ENCODE measurements around the gene PLAAT4. TPM values are rescaled to one million over a fixed set of nuclear protein-coding genes. Genes with fewer than 3 reads are reported as not detected.
A peak's percentile ranks its signal among the peaks of the same experiment; 100 is the strongest.

PLAAT4 gene
- total and polyA plus RNA-seq, 2 experiments from 2014 or later: 0.69 to 4.6 TPM

GRCh38 chr11:63552921-63553320 lies 16.3 kb downstream of the PLAAT4 start:
- Mint-ChIP-seq H3K9me3 (peaks cover 9% of the 10 kb centered on the region; the same call in 2 of the 3 replicates), H3K4me3 (no peak overlapping the region; the same call in 2 of the 3 replicates), H3K4me1 (peaks cover 18% of the 10 kb centered on the region), H3K27me3 (ENCODE audit: insufficient read depth, low read depth, poor library complexity) (peaks cover 18% of the 10 kb centered on the region), H3K27ac (no peak overlapping the region), H3K36me3 (ENCODE audit: low read depth) (peaks cover 4% of the 10 kb centered on the region; the same call in 2 of the 3 replicates)
- TF ChIP-seq EZH2 (IDR thresholded peaks at IDR 0.05; ENCODE audit: low read depth, unreplicated experiment) (no peak), CREB1 (CRISPR knock-in tag; IDR thresholded peaks at IDR 0.05; ENCODE audit: low read depth) (no peak), JUNB (IDR thresholded peaks at IDR 0.05; ENCODE audit: unreplicated experiment) (no peak), POLR2AphosphoS5 (IDR thresholded peaks at IDR 0.05; ENCODE audit: low read depth) (no peak), EZH2phosphoT487 (IDR thresholded peaks at IDR 0.05; ENCODE audit: unreplicated experiment) (no peak), NANOG (IDR thresholded peaks at IDR 0.05; ENCODE audit: borderline replicate concordance) (no peak), ZNF114 (CRISPR knock-in tag; IDR thresholded peaks at IDR 0.05) (no peak), ZNF462 (CRISPR knock-in tag; IDR thresholded peaks at IDR 0.05) (no peak), CTCF (conservative IDR thresholded peaks at IDR 0.05; ENCODE audit: low read depth in 2 of 2) (no peak), ZNF331 (CRISPR knock-in tag; IDR thresholded peaks at IDR 0.05; ENCODE audit: low read depth) (no peak), ETS1 (IDR thresholded peaks at IDR 0.05) (no peak)
- no peak for DNase-seq (ENCODE audit: low spot score)
- Histone ChIP-seq H3K4me1 (ENCODE audit: insufficient read depth) (peaks cover 30% of the 10 kb centered on the region), H3K9me2 (ENCODE audit: insufficient read depth) (no peaks in the 10 kb centered on the region), H4K20me1 (replicated peaks; ENCODE audit: insufficient read depth) (no peaks in the 10 kb centered on the region), H3K79me2 (replicated peaks; ENCODE audit: insufficient read depth) (no peaks in the 10 kb centered on the region), H2AFZ (peak overlapping the region; percentile 72; the same call in 1 of the 2 replicates), H3F3A (replicated peaks; ENCODE audit: low read depth) (no peaks in the 10 kb centered on the region; the same call in 1 of the 2 replicates), H3K36me3 (ENCODE audit: insufficient read depth) (no peaks in the 10 kb centered on the region), H3K27ac (ENCODE audit: low read depth) (no peak overlapping the region), H3K4me3 (no peak overlapping the region), H3K4me2 (no peak overlapping the region), H3K27me3 (ENCODE audit: insufficient read depth) (no peaks in the 10 kb centered on the region)
- peak; percentile 59 for ATAC-seq
